NB4 (cell line): ENCODE measurements around the gene NGEF.

Source experiments
- CTCF ChIP-seq: IDR thresholded peaks from one replicate; pipeline ENCODE4 v1.5.1; 2012; ENCODE audit warnings: low read depth, low read length
- MAX ChIP-seq: IDR thresholded peaks from 2 replicates; pipeline ENCODE4 v1.6.1; 2011; ENCODE audit warnings: low read depth, low read length

- no peak for TF ChIP-seq CTCF
- no peak for TF ChIP-seq MAX
These were observed 102.7 kb downstream of the NGEF start for GRCh38 chr2:232910376-232910775.
